Fibroblast of mammary gland (primary cell): ENCODE data around the gene FIGN.

Experiments
- DNase-seq: peaks from one replicate; pipeline ENCODE4 v3.0.0-alpha.2; 2010; ENCODE audit warnings: low read depth
- H3K4me3 ChIP-seq: 2 replicates; pipeline ENCODE4 v1.5.1; 2011; ENCODE audit warnings: low read depth, mild to moderate bottlenecking, low read length, moderate library complexity; ENCODE audit not compliant: control insufficient read depth
- CTCF ChIP-seq: conservative IDR thresholded peaks from 2 replicates; pipeline ENCODE4 v1.5.1; 2011; ENCODE audit warnings: low read depth, low read length, inconsistent platforms; ENCODE audit not compliant: control insufficient read depth, insufficient read depth

Gene FIGN

DNA sequence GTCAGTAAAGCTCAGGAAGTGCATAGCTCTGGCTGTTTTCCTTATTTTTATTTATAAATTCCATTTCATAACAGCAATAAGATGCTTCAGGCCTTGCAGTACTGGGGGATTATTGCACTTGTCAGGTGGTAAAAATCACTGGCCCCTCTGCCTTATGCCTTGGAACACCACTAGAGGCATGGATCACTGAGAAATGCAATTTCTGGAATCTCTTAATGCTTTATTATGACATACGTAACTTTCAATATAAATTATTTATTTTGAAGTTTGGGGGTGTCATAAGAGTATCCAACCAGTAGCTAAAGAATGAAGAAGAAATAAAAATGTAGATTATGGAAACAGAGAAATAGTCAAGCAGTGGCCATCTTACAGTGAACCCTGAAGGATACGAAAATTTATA, 183.1 kb downstream of the FIGN start:
- TF ChIP-seq CTCF, result no peak

GRCh38 chr2:163551616-163552373, 184.0 kb downstream of the FIGN start:
- no peak for TF ChIP-seq CTCF

More for the DNA sequence above, 183.1 kb downstream of the FIGN start:
- no peak for DNase-seq
- H3K4me3 ChIP-seq, result no peak overlapping the region

GRCh38 chr2:163548970-163549369, 186.8 kb downstream of the FIGN start:
- H3K4me3 ChIP-seq, result no peak overlapping the region
- TF ChIP-seq CTCF, result no peak
- no peak for DNase-seq

More at GRCh38 chr2:163551616-163552373, 184.0 kb downstream of the FIGN start:
- H3K4me3 ChIP-seq, result no peak overlapping the region
- DNase-seq, result peak; percentile 8
